Urinary bladder (tissue), 4 donors: ENCODE results near the gene DNAJB8. TPM values are rescaled to one million over a fixed set of nuclear protein-coding genes. Genes with fewer than 3 reads are reported as not detected.

Experiments used
- DNase-seq: peaks from one replicate; pipeline ENCODE4 v3.0.0-alpha.2; 2015; ENCODE audit errors: extremely low spot score
- H3K27ac ChIP-seq: one replicate; pipeline ENCODE4 v1.5.1; 2013; ENCODE audit warnings: low read depth, mild to moderate bottlenecking, moderate library complexity
- H3K36me3 ChIP-seq: one replicate; pipeline ENCODE4 v1.6.1; 2013; ENCODE audit warnings: mild to moderate bottlenecking, moderate library complexity; ENCODE audit not compliant: insufficient read depth
- H3K4me1 ChIP-seq: one replicate; pipeline ENCODE4 v1.6.1; 2013; ENCODE audit warnings: mild to moderate bottlenecking, moderate library complexity; ENCODE audit not compliant: insufficient read depth
- H3K4me3 ChIP-seq: one replicate; pipeline ENCODE4 v1.5.1; 2013; ENCODE audit warnings: low read depth, low read length
- WGBS: extraction: QIAGEN DNeasy Blood & Tissue Kit; methylation state at CpG from one replicate; pipeline ENCODE4 v1.1.7; 2013; 5-methylcytosine and 5-hydroxymethylcytosine counted together
- polyA plus RNA-seq: library from polyadenylated mRNA; stranded (reverse); fragments of 200-250 nt; gene quantifications from one replicate; pipeline ENCODE4 v1.2.3, GENCODE V29; 2013
- total RNA-seq: library from RNA; depleted of rRNA; stranded (reverse); fragments of >200 nt; gene quantifications from one replicate; pipeline ENCODE4 v1.2.3, GENCODE V29; 2014
- donor health status: healthy with polysubstance abuse.
- donor health status: healthy.

The DNAJB8 gene
- total and polyA plus RNA-seq, 2 donors: not detected

DNA sequence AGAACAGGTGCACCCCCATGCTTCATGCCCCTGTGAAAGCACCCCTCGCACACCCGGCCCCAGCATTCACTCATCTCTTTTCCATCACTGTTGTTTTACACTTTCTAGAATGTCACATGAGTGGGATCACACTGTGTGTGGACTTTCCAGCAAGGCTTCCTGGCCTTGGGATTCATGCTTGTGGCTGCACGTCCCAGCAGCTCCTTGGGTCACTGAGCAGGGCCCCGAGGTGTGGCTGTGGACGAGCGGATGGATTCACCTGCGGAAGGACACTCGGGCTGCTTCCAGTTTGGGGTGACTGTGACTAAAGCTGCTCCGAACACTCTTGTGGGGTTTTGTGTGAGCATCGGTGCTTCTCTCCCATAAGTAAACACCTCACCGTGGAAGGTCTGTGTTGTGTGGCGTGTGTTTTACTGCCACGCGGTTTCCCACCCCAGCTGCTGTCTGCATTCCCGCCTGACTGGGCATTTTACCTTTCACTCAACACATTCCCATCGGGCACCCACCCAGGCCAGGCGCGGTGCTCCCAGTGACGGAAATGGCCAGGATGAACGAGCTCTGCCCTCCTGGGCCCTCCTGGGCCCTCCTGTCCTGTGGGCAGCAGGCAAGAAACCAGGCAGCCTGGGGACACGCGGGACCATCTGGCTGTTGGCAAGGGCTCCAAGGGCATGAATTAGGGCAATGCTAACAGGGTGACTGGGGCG lies 41.4 kb downstream of the DNAJB8 start:
- H3K27ac ChIP-seq: no peak overlapping the region
- H3K36me3 ChIP-seq: no peaks in the 10 kb centered on the region
- H3K4me1 ChIP-seq: peaks cover 2% of the 10 kb centered on the region
- DNase-seq: no peak
- H3K4me3 ChIP-seq: no peak overlapping the region
- WGBS: 88% methylated on average over 23 of the region's 23 CpGs

- Histone ChIP-seq H3K36me3 (no peaks in the 10 kb centered on the region), H3K27ac (no peak overlapping the region), H3K4me3 (no peak overlapping the region), H3K4me1 (peaks cover 2% of the 10 kb centered on the region)
- 69% methylated on average over 14 of the region's 14 CpGs for WGBS
- peak; percentile 78 for DNase-seq
Observed at GRCh38 chr3:128424508-128425069, 42.1 kb downstream of the DNAJB8 start.

GRCh38 chr3:128423525-128424147 lies 43.1 kb downstream of the DNAJB8 start:
- 94% methylated on average over 7 of the region's 7 CpGs for WGBS
- no peak for DNase-seq
- H3K4me3 ChIP-seq: no peak overlapping the region
- H3K36me3 ChIP-seq: no peaks in the 10 kb centered on the region
- H3K27ac ChIP-seq: no peak overlapping the region
- peaks cover 2% of the 10 kb centered on the region for H3K4me1 ChIP-seq

DNA sequence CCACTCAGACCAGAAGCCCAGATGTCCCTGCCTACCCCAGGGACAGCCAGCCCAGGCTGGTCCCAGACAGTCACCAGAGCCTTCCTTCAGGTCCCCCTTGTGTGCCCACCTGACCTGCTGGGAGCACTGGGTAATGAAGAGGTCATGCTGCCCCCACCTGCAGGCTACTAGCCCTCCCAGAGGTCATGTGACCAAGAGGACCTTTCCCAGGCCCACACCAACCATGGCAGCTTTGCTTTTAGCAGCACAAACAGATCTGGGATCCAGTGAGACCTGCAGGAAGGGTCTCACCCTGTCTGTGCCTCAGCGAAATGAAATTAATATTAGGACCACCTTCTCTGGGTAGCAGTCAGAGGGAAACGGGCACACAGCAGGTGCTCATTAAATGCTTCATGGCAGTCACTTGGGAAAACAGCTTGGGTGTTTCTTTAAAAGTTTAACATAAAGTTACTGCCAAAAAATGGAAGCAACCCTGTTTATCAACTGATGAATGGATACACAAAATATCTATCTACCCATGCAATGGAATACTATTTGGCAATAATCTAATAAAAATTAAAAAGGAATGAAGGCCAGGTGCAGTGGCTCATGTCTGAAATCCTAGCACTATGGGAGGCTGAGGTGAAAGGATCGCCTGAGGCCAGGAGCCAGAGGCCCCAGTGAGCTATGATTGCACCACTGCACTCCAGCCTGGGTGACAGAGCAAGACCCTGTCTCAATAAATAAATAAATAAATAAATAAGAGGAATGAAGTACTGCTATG lies 43.7 kb downstream of the DNAJB8 start:
- WGBS: 94% methylated on average over 3 of the region's 3 CpGs
- no peaks in the 10 kb centered on the region for H3K4me1 ChIP-seq
- no peak for DNase-seq
- no peak overlapping the region for H3K4me3 ChIP-seq
- H3K36me3 ChIP-seq: no peaks in the 10 kb centered on the region
- no peak overlapping the region for H3K27ac ChIP-seq

DNA sequence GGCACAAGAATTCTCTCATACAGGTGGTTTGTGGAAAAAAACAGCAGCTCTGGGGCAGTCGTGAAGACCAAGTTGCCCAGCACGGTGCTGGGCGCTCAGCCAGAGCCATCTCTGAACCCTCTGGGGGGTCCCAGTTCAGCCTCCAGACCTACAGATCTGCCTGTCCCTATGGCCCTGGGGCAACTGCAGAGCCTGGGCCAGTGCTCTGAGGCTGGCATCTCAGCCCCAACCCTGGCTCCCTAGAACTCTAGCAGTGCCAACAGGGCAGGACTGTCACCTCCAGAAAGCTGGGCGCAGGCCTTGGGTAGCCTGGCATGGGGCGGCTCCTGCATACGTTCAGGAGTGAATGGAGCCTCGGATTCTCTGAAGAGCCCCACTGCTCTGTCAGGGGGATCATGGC lies 44.7 kb downstream of the DNAJB8 start:
- Histone ChIP-seq H3K27ac (no peak overlapping the region), H3K36me3 (no peaks in the 10 kb centered on the region), H3K4me3 (no peak overlapping the region), H3K4me1 (no peaks in the 10 kb centered on the region)
- WGBS: 82% methylated on average over 7 of the region's 7 CpGs
- no peak for DNase-seq

DNA sequence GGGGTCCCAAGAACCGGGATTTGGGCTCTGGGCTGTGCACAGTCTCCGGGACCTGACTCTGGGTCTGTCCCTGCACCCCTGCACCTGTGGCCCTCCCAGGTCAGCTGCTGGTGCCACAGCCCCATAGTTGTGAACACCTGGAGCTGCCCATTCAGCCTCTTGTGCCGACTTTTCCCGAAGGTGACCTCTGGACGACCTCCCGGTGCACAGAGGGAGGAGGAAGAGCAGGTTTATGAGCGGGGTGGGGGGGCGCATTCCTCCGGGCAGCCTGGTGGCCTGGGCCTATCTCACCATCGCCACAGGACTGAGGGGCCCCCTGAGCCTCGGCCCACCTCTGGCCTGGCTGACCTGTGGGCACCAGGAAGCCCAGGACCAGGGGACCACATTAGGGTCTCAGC lies 45.3 kb downstream of the DNAJB8 start:
- H3K36me3 ChIP-seq: no peaks in the 10 kb centered on the region
- no peaks in the 10 kb centered on the region for H3K4me1 ChIP-seq

DNA sequence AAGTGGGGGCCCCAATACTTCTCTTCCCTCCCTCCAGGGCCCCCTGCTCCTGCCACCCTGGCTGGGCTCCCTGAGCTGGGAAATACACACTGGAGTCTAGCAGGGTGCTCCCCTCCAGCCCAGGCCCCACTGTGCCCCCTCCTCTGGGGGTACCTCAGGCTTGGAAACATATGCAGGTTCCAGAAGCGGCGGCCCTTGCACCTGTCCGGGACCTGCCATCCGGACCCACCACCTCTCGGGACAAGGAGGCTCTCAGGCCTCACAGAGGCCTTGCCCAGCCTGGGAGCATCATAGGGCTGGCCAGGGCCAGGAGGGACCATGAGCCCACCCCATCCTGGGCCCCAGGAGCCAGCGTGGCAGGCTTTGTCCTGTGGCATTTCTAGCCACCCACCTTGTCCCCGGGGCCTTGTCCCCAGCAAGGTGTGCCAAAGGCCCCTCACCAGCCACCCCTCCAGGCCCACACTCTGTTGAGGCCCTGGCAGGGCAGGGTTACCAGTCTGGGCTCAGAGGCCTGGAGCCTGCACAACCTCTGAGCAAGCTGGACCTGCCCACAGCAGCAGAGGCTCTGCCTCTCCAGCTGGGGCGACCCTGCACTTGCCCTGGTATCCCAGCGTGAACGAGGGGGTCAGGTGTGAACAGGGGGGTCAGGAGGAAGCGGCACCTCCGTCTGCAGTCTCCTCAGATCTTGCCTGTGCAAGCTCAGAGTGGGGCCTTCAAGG lies 45.8 kb downstream of the DNAJB8 start:
- DNase-seq: no peak
- no peak overlapping the region for H3K4me3 ChIP-seq
- WGBS: 85% methylated on average over 12 of the region's 12 CpGs
- H3K27ac ChIP-seq: no peak overlapping the region
- no peaks in the 10 kb centered on the region for H3K36me3 ChIP-seq
- H3K4me1 ChIP-seq: no peaks in the 10 kb centered on the region

More for the DNA sequence above, 45.3 kb downstream of the DNAJB8 start:
- Histone ChIP-seq H3K4me3 (no peak overlapping the region), H3K27ac (no peak overlapping the region)
- no peak for DNase-seq
- 70% methylated on average over 11 of the region's 11 CpGs for WGBS

- no peak overlapping the region for H3K27ac ChIP-seq
- no peak overlapping the region for H3K4me3 ChIP-seq
- no peaks in the 10 kb centered on the region for H3K36me3 ChIP-seq
- no peak for DNase-seq
- WGBS: 92% methylated on average over 7 of the region's 7 CpGs
- no peaks in the 10 kb centered on the region for H3K4me1 ChIP-seq
Observed at GRCh38 chr3:128420289-128420688, 46.4 kb downstream of the DNAJB8 start.

DNA sequence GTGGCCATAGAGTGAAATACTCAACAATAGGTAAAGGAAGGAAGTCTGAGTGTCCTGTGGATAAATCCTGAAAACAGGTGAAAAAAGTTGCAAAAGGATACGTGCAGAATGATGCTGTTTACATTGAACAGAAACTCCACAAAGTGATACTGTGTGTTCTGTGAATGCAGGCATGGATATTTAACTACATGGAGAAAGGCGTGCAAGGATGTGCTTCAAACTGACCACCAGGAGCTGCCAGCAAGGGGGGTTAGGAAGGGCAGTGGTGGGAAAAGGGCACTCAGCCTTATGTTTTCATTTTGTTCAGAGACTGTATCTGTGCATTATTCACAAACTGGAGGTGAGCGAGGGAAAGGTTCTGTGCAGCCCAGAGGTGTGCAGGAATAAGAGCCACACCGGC lies 47.4 kb downstream of the DNAJB8 start:
- H3K27ac ChIP-seq: no peak overlapping the region
- no peak for DNase-seq
- H3K36me3 ChIP-seq: no peaks in the 10 kb centered on the region
- no peak overlapping the region for H3K4me3 ChIP-seq
- no peaks in the 10 kb centered on the region for H3K4me1 ChIP-seq
- WGBS: 98% methylated on average over 4 of the region's 4 CpGs

DNA sequence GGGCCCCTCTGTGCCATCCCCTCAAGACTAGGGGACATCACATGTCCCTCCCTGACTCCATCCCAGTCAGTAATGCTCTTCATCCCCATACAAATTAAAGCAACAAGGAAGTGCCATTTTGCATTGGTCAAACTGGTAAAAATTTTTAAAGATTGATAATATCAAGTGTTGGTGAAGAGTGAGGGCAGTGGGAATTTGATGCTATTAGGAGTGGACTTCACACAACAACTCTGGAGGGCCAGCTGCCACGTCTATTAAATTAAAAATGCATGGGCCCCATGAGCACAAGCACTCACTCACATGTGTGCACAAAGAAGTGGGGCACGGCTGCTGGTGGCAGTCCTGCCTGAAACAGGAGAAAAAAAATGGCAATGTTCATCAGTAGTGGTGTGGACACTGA lies 47.8 kb downstream of the DNAJB8 start:
- Histone ChIP-seq H3K4me1 (no peaks in the 10 kb centered on the region), H3K27ac (no peak overlapping the region), H3K4me3 (no peak overlapping the region), H3K36me3 (no peaks in the 10 kb centered on the region)
- 83% methylated on average over 2 of the region's 2 CpGs for WGBS
- no peak for DNase-seq

GRCh38 chr3:128416578-128417211 lies 50.0 kb downstream of the DNAJB8 start:
- Histone ChIP-seq H3K4me3 (no peak overlapping the region), H3K27ac (no peak overlapping the region), H3K4me1 (no peaks in the 10 kb centered on the region), H3K36me3 (no peaks in the 10 kb centered on the region)
- no peak for DNase-seq
- 75% methylated on average over 12 of the region's 12 CpGs for WGBS

DNA sequence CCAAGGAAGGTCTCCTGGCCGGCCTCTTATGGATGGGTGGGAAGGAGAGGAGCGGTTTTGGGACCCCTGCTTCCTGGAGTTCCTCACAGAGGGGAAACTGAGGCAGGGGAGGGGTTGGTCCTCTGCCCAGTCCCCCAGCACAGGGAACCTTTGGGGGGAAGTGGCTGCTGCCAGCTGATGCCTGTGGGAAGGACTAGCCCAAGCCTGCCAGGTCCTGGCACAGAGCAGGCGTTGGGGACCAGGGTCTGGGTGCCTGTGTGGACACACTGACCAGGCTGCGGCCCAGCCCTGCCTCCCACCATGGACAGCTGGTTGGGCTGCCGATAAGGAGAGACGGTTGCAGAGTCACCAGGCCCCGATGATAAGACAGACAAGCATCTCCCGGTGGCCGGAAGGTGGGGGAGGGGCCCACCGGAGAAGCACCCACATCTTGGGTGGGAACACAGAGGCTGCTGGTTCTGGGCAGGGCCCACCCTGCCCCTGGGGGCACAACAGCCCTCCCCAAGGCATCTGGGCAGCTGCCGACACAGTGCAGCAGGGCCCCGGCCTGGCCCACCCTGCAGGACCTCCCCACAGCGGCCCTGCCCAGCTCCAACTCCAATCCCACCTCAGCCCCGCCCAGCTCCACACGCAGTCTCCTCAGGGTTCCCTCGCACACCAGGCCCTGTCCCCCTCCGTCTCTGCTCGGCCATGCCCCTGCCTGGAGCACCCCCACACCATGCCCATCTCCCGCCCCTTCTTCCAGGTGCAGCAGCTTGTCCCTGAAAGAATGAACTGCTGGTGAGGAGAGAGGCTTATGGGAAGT lies 50.7 kb downstream of the DNAJB8 start:
- WGBS: 75% methylated on average over 19 of the region's 19 CpGs
- Histone ChIP-seq H3K36me3 (no peaks in the 10 kb centered on the region), H3K27ac (no peak overlapping the region), H3K4me1 (no peaks in the 10 kb centered on the region), H3K4me3 (no peak overlapping the region)
- no peak for DNase-seq
